GM23338 (cell line): Measurements from ENCODE around the gene CFH. TPM values are rescaled to one million over a fixed set of nuclear protein-coding genes. Genes with fewer than 3 reads are reported as not detected.

Source experiments
- ATAC-seq: fragments of 200-7000 bp; cut with Tn5 transposase; 3 replicates; pipeline ENCODE4 v1.9.1; 2020
- DNase-seq: peaks from one replicate; pipeline ENCODE4 v3.0.0-alpha.2; 2015; ENCODE audit warnings: low spot score
- H2AFZ ChIP-seq: fragments of 200-600 bp; sonication (generic); 2 replicates; pipeline ENCODE4 v1.8.0; 2016; ENCODE audit warnings: antibody characterized with exemption, mild to moderate bottlenecking, moderate library complexity
- H3F3A ChIP-seq: fragments of 200-600 bp; sonication (generic); replicated peaks from 2 replicates; pipeline ENCODE4 v1.8.0; 2017; ENCODE audit warnings: antibody characterized with exemption, mixed run types, low read depth
- H3K27ac ChIP-seq: fragments of 200-600 bp; sonication (generic); 2 replicates; pipeline ENCODE4 v1.6.1; 2016; ENCODE audit warnings: low read depth
- H3K27me3 ChIP-seq: fragments of 200-600 bp; sonication (generic); 2 replicates; pipeline ENCODE4 v1.8.0; 2016; ENCODE audit warnings: mild to moderate bottlenecking, mixed run types, moderate library complexity; ENCODE audit not compliant: insufficient read depth
- H3K36me3 ChIP-seq: fragments of 200-600 bp; sonication (generic); 2 replicates; pipeline ENCODE4 v1.8.0; 2016; ENCODE audit warnings: mild to moderate bottlenecking; ENCODE audit not compliant: insufficient read depth
- H3K4me1 ChIP-seq: fragments of 200-600 bp; sonication (generic); 2 replicates; pipeline ENCODE4 v1.8.0; 2016; ENCODE audit warnings: mild to moderate bottlenecking, moderate library complexity; ENCODE audit not compliant: insufficient read depth
- H3K4me2 ChIP-seq: fragments of 200-600 bp; sonication (generic); 2 replicates; pipeline ENCODE4 v1.7.1; 2017; ENCODE audit warnings: mixed run types
- H3K4me3 ChIP-seq: fragments of 200-600 bp; sonication (generic); 2 replicates; pipeline ENCODE4 v1.6.1; 2016; ENCODE audit warnings: mixed run types
- H3K79me2 ChIP-seq: fragments of 200-600 bp; sonication (generic); replicated peaks from 2 replicates; pipeline ENCODE4 v1.8.0; 2017; ENCODE audit warnings: mild to moderate bottlenecking; ENCODE audit not compliant: insufficient read depth
- H3K9me2 ChIP-seq: fragments of 200-600 bp; sonication (generic); 2 replicates; pipeline ENCODE4 v1.8.0; 2017; ENCODE audit not compliant: insufficient read depth
- H4K20me1 ChIP-seq: fragments of 200-600 bp; sonication (generic); replicated peaks from 2 replicates; pipeline ENCODE4 v1.8.0; 2017; ENCODE audit warnings: mild to moderate bottlenecking; ENCODE audit not compliant: insufficient read depth
- H3K27ac Mint-ChIP-seq: 2 replicates; pipeline ENCODE4 v1.8.0; 2020; ENCODE audit warnings: inconsistent platforms, mild to moderate bottlenecking, moderate library complexity, mixed read lengths
- H3K27me3 Mint-ChIP-seq: 3 replicates; pipeline ENCODE4 v1.8.0; 2022; ENCODE audit warnings: low read depth, mild to moderate bottlenecking, moderate library complexity, mixed read lengths, inconsistent platforms; ENCODE audit not compliant: insufficient read depth, poor library complexity
- H3K36me3 Mint-ChIP-seq: 3 replicates; pipeline ENCODE4 v1.8.0; 2021; ENCODE audit warnings: low read depth, mild to moderate bottlenecking, inconsistent platforms, moderate library complexity, mixed read lengths
- H3K4me1 Mint-ChIP-seq: 3 replicates; pipeline ENCODE4 v1.8.0; 2020; ENCODE audit warnings: mild to moderate bottlenecking, inconsistent platforms, mixed read lengths
- H3K4me3 Mint-ChIP-seq: 3 replicates; pipeline ENCODE4 v1.8.0; 2021; ENCODE audit warnings: moderate library complexity, mild to moderate bottlenecking, inconsistent platforms, mixed read lengths
- H3K9me3 Mint-ChIP-seq: 3 replicates; pipeline ENCODE4 v1.8.0; 2020; ENCODE audit warnings: moderate library complexity, mild to moderate bottlenecking, inconsistent platforms, mixed read lengths
- CTCF ChIP-seq, 2 experiments: fragments of 200-600 bp in 1 of 2; sonication (generic) in 1 of 2; conservative IDR thresholded peaks; 2 replicates each; pipeline versions ENCODE4 v1.5.1 to v1.6.1; 2016 to 2017; ENCODE audit warnings: antibody characterized with exemption in 2 of 2, low read depth in 2 of 2, mild to moderate bottlenecking in 2 of 2, moderate library complexity in 1 of 2
- ETS1 ChIP-seq: IDR thresholded peaks from 2 replicates; pipeline ENCODE4 v1.6.1; 2016; ENCODE audit warnings: antibody characterized with exemption
- EZH2 ChIP-seq: fragments of 200-600 bp; sonication (generic); IDR thresholded peaks from one replicate; pipeline ENCODE4 v1.8.0; 2017; ENCODE audit warnings: antibody characterized with exemption, mild to moderate bottlenecking, low read depth; ENCODE audit not compliant: unreplicated experiment
- EZH2phosphoT487 ChIP-seq: fragments of 200-600 bp; sonication (generic); IDR thresholded peaks from one replicate; pipeline ENCODE4 v1.8.1; 2018; ENCODE audit warnings: antibody characterized with exemption; ENCODE audit not compliant: unreplicated experiment
- JUNB ChIP-seq: IDR thresholded peaks from one replicate; pipeline ENCODE4 v1.6.1; 2016; ENCODE audit warnings: antibody characterized with exemption; ENCODE audit not compliant: unreplicated experiment
- NANOG ChIP-seq: IDR thresholded peaks from 2 replicates; pipeline ENCODE4 v1.6.1; 2016; ENCODE audit warnings: antibody characterized with exemption, borderline replicate concordance
- REST ChIP-seq: IDR thresholded peaks from one replicate; pipeline ENCODE4 v1.6.1; 2018; ENCODE audit warnings: antibody characterized with exemption; ENCODE audit not compliant: unreplicated experiment
- STAT1 ChIP-seq: IDR thresholded peaks from one replicate; pipeline ENCODE4 v1.6.1; 2016; ENCODE audit warnings: antibody characterized with exemption; ENCODE audit not compliant: unreplicated experiment
- ZNF331 ChIP-seq: fragments of 250-450 bp; sonication (Bioruptor Pico); IDR thresholded peaks from 2 replicates; pipeline ENCODE4 v1.5.0; 2020; ENCODE audit warnings: low read depth, mild to moderate bottlenecking, moderate library complexity
- polyA plus RNA-seq: library from polyadenylated mRNA; unstranded; fragments of >200 nt; fragmentation: Nextera tagmentation; extraction: Ambion mirVana; gene quantifications from 2 replicates; pipeline ENCODE4 v1.2.1, GENCODE V29; 2016
- total RNA-seq: library from RNA; depleted of rRNA; stranded (reverse); fragments of >200 nt; shearing (Covaris generic); gene quantifications from 2 replicates; pipeline ENCODE4 v1.2.3, GENCODE V29; 2014
- TF ChIP-seq, protein P1 (sequence below): fragments of 250-450 bp; sonication (Bioruptor Pico); IDR thresholded peaks from 2 replicates; pipeline ENCODE4 v1.5.0; 2020; ENCODE audit warnings: mild to moderate bottlenecking, moderate library complexity

The CFH gene
- total and polyA plus RNA-seq, 2 experiments from 2014 or later = not detected

DNA sequence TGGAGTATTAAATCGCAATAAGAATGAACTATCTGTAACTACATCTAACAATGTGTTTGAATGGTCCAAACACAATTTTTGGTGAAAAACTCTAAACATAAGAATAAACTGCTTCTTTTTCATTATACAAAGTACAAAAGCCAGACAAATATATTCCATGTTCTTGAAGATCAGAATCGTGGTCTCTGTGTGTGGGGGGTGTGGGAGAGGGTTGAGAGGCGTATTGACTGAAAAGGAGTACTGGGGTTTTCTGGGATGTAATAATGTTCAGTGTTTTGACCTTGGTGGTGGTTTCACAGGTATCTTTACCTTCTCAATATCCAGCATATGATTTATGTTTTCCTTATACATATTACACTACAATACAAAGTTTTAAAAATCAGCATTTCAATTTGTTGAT, 764 bp upstream of the CFH start (continued):
- TF ChIP-seq ETS1 (no peak), CTCF (conservative IDR thresholded peaks at IDR 0.05; ENCODE audit: low read depth in 2 of 2) (no peak), NANOG (no peak)

GRCh38 chr1:196654271-196654670, 2.4 kb downstream of the CFH start:
- Mint-ChIP-seq H3K9me3 (no peaks in the 10 kb centered on the region; the same call in 2 of the 3 replicates), H3K4me1 (peaks cover 6% of the 10 kb centered on the region), H3K36me3 (no peaks in the 10 kb centered on the region), H3K27ac (no peak overlapping the region), H3K4me3 (no peak overlapping the region), H3K27me3 (peaks cover 2% of the 10 kb centered on the region)
- H3K4me3 ChIP-seq = no peak overlapping the region
- ATAC-seq (no peak), DNase-seq (no peak)
- no peaks in the 10 kb centered on the region for H3K79me2 ChIP-seq
- H4K20me1 ChIP-seq = no peaks in the 10 kb centered on the region
- no peaks in the 10 kb centered on the region for H3K9me2 ChIP-seq
- H3F3A ChIP-seq = no peaks in the 10 kb centered on the region
- no peaks in the 10 kb centered on the region for H3K36me3 ChIP-seq
- no peak overlapping the region for H3K4me2 ChIP-seq
- no peak overlapping the region for H2AFZ ChIP-seq
- no peak overlapping the region for H3K27ac ChIP-seq
- no peaks in the 10 kb centered on the region for H3K27me3 ChIP-seq
- H3K4me1 ChIP-seq = no peaks in the 10 kb centered on the region
- TF ChIP-seq EZH2phosphoT487 = no peak
- no peak for TF ChIP-seq STAT1
- no peak for TF ChIP-seq EZH2
- TF ChIP-seq, protein P1, sequence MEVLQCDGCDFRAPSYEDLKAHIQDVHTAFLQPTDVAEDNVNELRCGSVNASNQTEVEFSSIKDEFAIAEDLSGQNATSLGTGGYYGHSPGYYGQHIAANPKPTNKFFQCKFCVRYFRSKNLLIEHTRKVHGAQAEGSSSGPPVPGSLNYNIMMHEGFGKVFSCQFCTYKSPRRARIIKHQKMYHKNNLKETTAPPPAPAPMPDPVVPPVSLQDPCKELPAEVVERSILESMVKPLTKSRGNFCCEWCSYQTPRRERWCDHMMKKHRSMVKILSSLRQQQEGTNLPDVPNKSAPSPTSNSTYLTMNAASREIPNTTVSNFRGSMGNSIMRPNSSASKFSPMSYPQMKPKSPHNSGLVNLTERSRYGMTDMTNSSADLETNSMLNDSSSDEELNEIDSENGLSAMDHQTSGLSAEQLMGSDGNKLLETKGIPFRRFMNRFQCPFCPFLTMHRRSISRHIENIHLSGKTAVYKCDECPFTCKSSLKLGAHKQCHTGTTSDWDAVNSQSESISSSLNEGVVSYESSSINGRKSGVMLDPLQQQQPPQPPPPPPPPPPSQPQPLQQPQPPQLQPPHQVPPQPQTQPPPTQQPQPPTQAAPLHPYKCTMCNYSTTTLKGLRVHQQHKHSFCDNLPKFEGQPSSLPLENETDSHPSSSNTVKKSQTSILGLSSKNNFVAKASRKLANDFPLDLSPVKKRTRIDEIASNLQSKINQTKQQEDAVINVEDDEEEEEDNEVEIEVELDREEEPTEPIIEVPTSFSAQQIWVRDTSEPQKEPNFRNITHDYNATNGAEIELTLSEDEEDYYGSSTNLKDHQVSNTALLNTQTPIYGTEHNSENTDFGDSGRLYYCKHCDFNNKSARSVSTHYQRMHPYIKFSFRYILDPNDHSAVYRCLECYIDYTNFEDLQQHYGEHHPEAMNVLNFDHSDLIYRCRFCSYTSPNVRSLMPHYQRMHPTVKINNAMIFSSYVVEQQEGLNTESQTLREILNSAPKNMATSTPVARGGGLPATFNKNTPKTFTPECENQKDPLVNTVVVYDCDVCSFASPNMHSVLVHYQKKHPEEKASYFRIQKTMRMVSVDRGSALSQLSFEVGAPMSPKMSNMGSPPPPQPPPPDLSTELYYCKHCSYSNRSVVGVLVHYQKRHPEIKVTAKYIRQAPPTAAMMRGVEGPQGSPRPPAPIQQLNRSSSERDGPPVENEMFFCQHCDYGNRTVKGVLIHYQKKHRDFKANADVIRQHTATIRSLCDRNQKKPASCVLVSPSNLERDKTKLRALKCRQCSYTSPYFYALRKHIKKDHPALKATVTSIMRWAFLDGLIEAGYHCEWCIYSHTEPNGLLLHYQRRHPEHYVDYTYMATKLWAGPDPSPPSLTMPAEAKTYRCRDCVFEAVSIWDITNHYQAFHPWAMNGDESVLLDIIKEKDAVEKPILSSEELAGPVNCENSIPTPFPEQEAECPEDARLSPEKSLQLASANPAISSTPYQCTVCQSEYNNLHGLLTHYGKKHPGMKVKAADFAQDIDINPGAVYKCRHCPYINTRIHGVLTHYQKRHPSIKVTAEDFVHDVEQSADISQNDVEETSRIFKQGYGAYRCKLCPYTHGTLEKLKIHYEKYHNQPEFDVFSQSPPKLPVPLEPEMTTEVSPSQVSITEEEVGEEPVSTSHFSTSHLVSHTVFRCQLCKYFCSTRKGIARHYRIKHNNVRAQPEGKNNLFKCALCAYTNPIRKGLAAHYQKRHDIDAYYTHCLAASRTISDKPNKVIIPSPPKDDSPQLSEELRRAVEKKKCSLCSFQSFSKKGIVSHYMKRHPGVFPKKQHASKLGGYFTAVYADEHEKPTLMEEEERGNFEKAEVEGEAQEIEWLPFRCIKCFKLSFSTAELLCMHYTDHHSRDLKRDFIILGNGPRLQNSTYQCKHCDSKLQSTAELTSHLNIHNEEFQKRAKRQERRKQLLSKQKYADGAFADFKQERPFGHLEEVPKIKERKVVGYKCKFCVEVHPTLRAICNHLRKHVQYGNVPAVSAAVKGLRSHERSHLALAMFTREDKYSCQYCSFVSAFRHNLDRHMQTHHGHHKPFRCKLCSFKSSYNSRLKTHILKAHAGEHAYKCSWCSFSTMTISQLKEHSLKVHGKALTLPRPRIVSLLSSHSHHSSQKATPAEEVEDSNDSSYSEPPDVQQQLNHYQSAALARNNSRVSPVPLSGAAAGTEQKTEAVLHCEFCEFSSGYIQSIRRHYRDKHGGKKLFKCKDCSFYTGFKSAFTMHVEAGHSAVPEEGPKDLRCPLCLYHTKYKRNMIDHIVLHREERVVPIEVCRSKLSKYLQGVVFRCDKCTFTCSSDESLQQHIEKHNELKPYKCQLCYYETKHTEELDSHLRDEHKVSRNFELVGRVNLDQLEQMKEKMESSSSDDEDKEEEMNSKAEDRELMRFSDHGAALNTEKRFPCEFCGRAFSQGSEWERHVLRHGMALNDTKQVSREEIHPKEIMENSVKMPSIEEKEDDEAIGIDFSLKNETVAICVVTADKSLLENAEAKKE = no peak
- no peak for TF ChIP-seq JUNB
- no peak for TF ChIP-seq ZNF331 (CRISPR knock-in tag)
- no peak for TF ChIP-seq REST
- TF ChIP-seq CTCF (conservative IDR thresholded peaks at IDR 0.05; ENCODE audit: low read depth in 2 of 2) = no peak
